Urinary bladder (tissue), 4 donors: Measurements from ENCODE around the gene SPRY1. TPM values are rescaled to one million over a fixed set of nuclear protein-coding genes. Genes with fewer than 3 reads are reported as not detected.

Experiments
- DNase-seq: peaks from one replicate; pipeline ENCODE4 v3.0.0-alpha.2; 2015; ENCODE audit errors: extremely low spot score
- H3K27ac ChIP-seq: one replicate; pipeline ENCODE4 v1.5.1; 2013; ENCODE audit warnings: low read depth, mild to moderate bottlenecking, moderate library complexity
- H3K36me3 ChIP-seq: one replicate; pipeline ENCODE4 v1.6.1; 2013; ENCODE audit warnings: mild to moderate bottlenecking, moderate library complexity; ENCODE audit not compliant: insufficient read depth
- H3K4me1 ChIP-seq: one replicate; pipeline ENCODE4 v1.6.1; 2013; ENCODE audit warnings: mild to moderate bottlenecking, moderate library complexity; ENCODE audit not compliant: insufficient read depth
- H3K4me3 ChIP-seq: one replicate; pipeline ENCODE4 v1.5.1; 2013; ENCODE audit warnings: low read depth, low read length
- WGBS: extraction: QIAGEN DNeasy Blood & Tissue Kit; methylation state at CpG from one replicate; pipeline ENCODE4 v1.1.7; 2013; 5-methylcytosine and 5-hydroxymethylcytosine counted together
- polyA plus RNA-seq: library from polyadenylated mRNA; stranded (reverse); fragments of 200-250 nt; gene quantifications from one replicate; pipeline ENCODE4 v1.2.3, GENCODE V29; 2013
- total RNA-seq: library from RNA; depleted of rRNA; stranded (reverse); fragments of >200 nt; gene quantifications from one replicate; pipeline ENCODE4 v1.2.3, GENCODE V29; 2014
- donor health status: healthy with polysubstance abuse.
- donor health status: healthy.

The SPRY1 gene
- total and polyA plus RNA-seq, 2 donors = 72.0 to 112 TPM

DNA sequence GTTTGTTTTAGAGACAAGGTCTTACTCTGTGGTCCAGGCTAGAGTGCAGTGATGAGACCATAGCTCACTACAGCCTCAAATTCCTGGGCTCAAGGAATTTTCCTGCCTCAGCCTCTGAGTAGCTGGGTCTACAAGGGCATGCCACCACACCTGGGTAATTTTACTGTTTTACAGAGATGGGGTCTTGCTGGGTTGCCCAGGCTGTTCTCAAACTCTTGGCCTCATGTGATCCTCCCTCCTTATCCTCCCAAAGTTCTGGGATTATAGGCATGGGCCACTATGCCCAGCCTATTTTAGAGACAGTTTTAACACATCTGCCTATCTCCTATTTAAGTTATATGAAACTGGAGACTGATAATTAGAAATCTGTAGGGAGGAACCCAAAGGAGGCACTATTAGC is 53.8 kb downstream of the SPRY1 start:
- no peak for DNase-seq
- Histone ChIP-seq H3K4me1 (peaks cover 1% of the 10 kb centered on the region), H3K27ac (no peak overlapping the region), H3K36me3 (no peaks in the 10 kb centered on the region), H3K4me3 (no peak overlapping the region)

GRCh38 chr4:123452616-123453015 is 56.0 kb downstream of the SPRY1 start:
- Histone ChIP-seq H3K4me1 (peaks cover 1% of the 10 kb centered on the region), H3K36me3 (no peaks in the 10 kb centered on the region), H3K27ac (no peak overlapping the region), H3K4me3 (no peak overlapping the region)
- no peak for DNase-seq

DNA sequence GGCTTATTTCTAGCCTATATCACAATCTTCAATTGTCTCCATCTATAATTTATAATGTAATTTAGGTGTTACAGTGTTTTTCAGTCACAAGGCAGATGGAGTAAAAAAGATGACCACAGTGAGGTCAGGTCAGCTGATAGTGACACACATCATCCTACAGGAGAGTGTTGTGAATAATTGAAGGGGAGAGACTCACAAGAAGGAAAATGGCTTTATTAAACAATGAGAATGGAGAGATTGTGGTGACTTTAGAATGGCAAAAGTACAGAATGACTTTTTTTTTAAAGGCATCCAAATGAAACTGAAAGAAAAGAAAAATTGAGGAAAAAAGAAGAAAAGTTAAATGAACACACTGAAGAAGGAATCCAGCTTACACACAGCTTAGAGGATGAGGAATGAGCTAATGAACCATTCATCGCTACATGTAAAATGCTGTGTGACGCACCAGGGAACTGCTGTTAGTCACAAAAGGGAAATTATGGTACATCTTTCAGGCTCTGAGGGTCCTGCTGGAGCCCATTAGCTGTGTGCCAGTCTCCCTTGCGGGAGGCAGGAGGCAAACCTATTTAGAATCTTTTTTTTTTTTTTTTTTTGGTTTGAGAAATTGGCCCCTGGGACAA is 56.6 kb downstream of the SPRY1 start:
- no peak for DNase-seq
- no peaks in the 10 kb centered on the region for H3K36me3 ChIP-seq
- 98% methylated on average over 3 of the region's 3 CpGs for WGBS
- no peak overlapping the region for H3K4me3 ChIP-seq
- peaks cover 1% of the 10 kb centered on the region for H3K4me1 ChIP-seq
- H3K27ac ChIP-seq = no peak overlapping the region
